Adipocyte (in vitro differentiated cells): Measurements from ENCODE around the gene SESTD1.

ENCODE experiments used
- DNase-seq: peaks from one replicate; pipeline ENCODE4 v3.0.0-alpha.2; 2015; ENCODE audit warnings: low read depth
- H3K27me3 ChIP-seq: replicated peaks from 2 replicates; pipeline ENCODE4 v1.7.0; 2013; ENCODE audit warnings: mild to moderate bottlenecking, low read length, moderate library complexity; ENCODE audit not compliant: control insufficient read depth, insufficient read depth
- H3K36me3 ChIP-seq: 2 replicates; pipeline ENCODE4 v1.7.0; 2013; ENCODE audit warnings: low read length, mild to moderate bottlenecking, moderate library complexity; ENCODE audit not compliant: control insufficient read depth, insufficient read depth, severe bottlenecking
- H3K4me1 ChIP-seq: 2 replicates; pipeline ENCODE4 v1.7.0; 2013; ENCODE audit warnings: mild to moderate bottlenecking, low read length, moderate library complexity; ENCODE audit not compliant: control insufficient read depth, insufficient read depth
- H3K4me3 ChIP-seq: 2 replicates; pipeline ENCODE4 v1.7.0; 2013; ENCODE audit warnings: mild to moderate bottlenecking, low read length, moderate library complexity
- H3K9ac ChIP-seq: 2 replicates; pipeline ENCODE4 v1.7.0; 2013; ENCODE audit warnings: mild to moderate bottlenecking, low read length, moderate library complexity
- H3K9me3 ChIP-seq: 2 replicates; pipeline ENCODE4 v1.7.0; 2013; ENCODE audit warnings: mild to moderate bottlenecking, low read length, moderate library complexity; ENCODE audit not compliant: control insufficient read depth

Gene SESTD1, protein sequence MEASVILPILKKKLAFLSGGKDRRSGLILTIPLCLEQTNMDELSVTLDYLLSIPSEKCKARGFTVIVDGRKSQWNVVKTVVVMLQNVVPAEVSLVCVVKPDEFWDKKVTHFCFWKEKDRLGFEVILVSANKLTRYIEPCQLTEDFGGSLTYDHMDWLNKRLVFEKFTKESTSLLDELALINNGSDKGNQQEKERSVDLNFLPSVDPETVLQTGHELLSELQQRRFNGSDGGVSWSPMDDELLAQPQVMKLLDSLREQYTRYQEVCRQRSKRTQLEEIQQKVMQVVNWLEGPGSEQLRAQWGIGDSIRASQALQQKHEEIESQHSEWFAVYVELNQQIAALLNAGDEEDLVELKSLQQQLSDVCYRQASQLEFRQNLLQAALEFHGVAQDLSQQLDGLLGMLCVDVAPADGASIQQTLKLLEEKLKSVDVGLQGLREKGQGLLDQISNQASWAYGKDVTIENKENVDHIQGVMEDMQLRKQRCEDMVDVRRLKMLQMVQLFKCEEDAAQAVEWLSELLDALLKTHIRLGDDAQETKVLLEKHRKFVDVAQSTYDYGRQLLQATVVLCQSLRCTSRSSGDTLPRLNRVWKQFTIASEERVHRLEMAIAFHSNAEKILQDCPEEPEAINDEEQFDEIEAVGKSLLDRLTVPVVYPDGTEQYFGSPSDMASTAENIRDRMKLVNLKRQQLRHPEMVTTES

DNA sequence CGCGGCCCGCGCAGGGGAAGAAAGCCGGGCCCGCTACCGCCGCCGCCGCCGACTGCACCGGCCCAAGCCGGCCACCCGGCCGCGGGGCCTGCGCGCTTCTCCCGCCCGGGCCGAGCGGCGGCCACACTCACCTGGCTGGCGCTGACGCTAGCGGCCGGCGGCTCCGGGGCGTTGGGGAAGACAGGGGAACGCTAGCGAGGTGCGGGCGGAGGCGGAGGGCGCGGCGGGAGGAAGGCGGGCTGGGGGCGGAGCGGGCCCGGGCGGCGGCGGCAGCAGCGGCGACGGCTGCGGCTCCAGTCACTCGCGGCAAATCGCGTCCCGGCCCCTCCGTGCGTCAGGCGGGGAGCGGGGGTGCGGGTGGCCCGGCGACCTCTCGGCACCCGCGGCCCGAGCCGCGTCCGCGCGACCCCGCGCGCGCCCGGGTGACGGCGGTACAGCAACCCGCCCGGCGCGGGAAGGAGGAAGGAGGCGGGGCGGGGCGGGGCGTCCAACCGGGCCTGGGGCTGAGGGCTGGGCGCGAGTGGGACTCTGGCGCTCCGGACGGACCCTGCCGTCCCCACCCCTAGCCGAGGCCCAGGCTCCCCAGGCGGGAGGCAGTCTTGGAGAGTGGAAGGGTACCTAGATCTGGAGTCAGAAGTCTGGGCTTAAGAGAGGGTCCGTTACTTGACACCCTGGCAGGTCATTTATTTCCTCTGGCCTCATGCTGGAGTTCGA is at the start of gene SESTD1:
TSS of gene SESTD1 (minus strand) at position 465 of the 714 bp plus-strand sequence. CDS start 72,991 bp downstream, outside the sequence.
- peak; percentile 87 for DNase-seq

DNA sequence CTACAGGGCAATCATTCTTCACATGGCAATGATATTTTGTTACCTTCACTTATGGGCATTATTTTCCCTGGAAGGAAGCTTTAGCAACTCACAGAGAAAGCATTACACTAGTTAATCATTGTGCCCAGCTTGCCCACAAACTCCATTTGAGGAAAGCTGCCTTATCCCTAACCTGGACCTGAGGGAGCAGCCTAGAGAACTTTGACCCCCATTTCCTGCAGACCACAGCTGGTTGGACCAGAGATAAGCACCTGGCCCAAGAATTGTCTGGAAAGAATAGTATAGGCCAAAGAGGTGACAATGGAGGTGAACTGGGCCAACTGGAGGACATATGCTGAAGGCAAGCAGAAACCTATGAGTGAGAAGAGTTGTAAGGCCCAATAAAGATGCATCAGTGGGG is 48.4 kb upstream of the SESTD1 start:
- no peaks in the 10 kb centered on the region for H3K27me3 ChIP-seq
- H3K9me3 ChIP-seq: no peaks in the 10 kb centered on the region
- H3K4me1 ChIP-seq: no peaks in the 10 kb centered on the region
- H3K4me3 ChIP-seq: no peak overlapping the region
- H3K36me3 ChIP-seq: no peaks in the 10 kb centered on the region
- no peak for DNase-seq
- H3K9ac ChIP-seq: no peak overlapping the region

More for the DNA sequence above, at the start of gene SESTD1:
- Histone ChIP-seq H3K27me3 (no peaks in the 10 kb centered on the region), H3K36me3 (no peaks in the 10 kb centered on the region), H3K4me1 (peaks cover 61% of the 10 kb centered on the region), H3K9ac (peak within 1 kb of the TSS; percentile 98), H3K9me3 (no peaks in the 10 kb centered on the region), H3K4me3 (peak within 1 kb of the TSS; percentile 97)

DNA sequence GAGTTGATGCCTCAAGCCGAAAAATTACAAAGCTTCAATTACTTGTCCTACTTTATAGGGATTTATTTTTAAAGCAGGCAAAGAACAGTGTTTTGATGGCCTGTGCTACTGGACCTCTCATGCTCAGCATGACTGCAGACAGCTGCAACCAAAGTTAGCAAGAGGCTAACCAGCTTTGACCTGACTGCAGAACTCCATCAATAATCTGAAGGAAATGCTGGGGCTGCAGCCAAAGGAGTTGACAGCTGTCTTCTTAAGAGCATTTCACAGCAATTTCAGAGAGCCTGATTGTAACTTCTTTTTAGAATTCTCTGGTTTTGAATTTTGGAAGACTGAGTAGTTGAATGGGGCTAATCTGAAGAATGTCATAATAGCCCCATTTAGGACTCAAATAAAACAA is 46.5 kb upstream of the SESTD1 start:
- Histone ChIP-seq H3K4me3 (no peak overlapping the region), H3K9me3 (no peaks in the 10 kb centered on the region), H3K36me3 (no peaks in the 10 kb centered on the region), H3K9ac (no peak overlapping the region), H3K27me3 (no peaks in the 10 kb centered on the region), H3K4me1 (no peaks in the 10 kb centered on the region)
- DNase-seq: no peak

DNA sequence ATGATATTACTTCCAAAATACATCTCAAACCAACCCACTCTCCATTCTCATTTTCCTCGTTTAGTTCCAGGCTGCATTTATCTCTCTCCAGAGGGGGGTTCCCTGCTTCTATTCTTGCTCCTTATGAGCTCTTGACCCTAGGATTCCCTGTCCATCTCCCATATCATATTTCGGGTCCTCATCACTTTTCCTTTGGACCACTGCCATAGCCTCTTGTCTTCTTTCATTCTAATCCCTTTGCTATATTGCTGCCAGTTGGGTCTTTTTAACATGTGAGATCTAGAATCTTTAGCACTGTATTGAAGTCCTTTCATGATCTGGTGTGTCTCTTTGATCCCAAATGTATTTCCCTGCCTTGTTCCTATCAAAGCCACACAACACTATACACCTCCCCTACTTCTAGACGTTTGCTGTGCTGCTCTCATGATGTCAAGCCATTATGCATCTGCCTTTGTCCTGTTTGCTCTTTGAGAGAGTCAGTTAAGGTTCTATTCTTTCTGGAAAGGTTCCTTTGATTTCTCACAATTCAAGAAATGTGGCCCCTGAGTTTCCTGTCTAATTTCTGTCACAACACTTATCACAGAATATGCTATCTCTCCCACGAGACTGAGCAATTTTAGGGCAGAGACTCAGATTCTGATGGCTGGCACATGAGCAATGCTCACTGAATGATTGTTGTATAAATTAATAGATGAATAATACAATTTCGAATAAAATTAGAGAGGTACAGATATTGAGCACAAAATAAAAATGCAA is 43.2 kb upstream of the SESTD1 start:
- Histone ChIP-seq H3K9ac (no peak overlapping the region), H3K4me3 (no peak overlapping the region), H3K4me1 (peaks cover 19% of the 10 kb centered on the region), H3K9me3 (no peaks in the 10 kb centered on the region), H3K27me3 (no peaks in the 10 kb centered on the region), H3K36me3 (no peaks in the 10 kb centered on the region)
- no peak for DNase-seq

DNA sequence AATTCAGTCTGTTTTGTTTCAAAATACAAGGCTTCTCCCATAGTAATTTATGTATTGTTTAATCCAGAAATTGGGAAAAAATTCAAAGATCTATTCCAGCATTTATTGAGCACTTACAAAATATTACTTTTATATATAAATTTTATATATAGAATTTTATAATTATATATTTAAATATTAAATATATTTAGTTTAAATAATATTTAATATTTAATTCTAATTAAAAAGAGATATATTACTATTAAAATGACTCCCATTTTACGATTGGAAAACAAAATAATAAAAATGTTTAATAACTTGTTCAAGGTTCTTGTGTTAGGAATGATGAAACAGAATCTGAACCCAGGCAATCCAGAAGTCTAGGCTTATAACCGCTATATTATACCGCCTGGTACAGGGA is 40.5 kb upstream of the SESTD1 start:
- Histone ChIP-seq H3K36me3 (no peaks in the 10 kb centered on the region), H3K4me1 (peaks cover 21% of the 10 kb centered on the region), H3K9me3 (no peaks in the 10 kb centered on the region)

DNA sequence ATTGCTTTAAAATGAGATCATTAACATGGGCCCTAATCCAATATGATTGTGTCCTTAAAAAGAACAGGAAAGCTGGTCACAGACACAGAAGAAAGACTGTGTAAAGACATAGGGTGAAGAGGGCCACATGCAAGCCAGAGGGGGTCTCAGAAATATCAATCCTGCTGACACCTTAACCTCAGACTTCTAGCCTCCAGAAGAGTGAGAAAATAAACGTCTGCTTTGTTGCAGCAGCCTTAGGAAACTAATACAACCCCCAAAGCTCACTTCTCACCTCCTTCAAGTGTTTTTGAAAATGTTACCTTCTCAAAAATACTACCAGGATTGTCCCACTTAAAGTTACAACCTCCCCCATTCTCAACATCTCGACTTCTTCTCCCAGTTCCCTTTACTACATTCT is 39.8 kb upstream of the SESTD1 start:
- no peak for DNase-seq
- Histone ChIP-seq H3K4me1 (peaks cover 21% of the 10 kb centered on the region), H3K4me3 (no peak overlapping the region), H3K36me3 (no peaks in the 10 kb centered on the region), H3K9ac (no peak overlapping the region), H3K9me3 (no peaks in the 10 kb centered on the region), H3K27me3 (no peaks in the 10 kb centered on the region)

More for the DNA sequence above, 40.5 kb upstream of the SESTD1 start:
- no peak for DNase-seq
- H3K9ac ChIP-seq: no peak overlapping the region
- no peak overlapping the region for H3K4me3 ChIP-seq
- H3K27me3 ChIP-seq: no peaks in the 10 kb centered on the region

DNA sequence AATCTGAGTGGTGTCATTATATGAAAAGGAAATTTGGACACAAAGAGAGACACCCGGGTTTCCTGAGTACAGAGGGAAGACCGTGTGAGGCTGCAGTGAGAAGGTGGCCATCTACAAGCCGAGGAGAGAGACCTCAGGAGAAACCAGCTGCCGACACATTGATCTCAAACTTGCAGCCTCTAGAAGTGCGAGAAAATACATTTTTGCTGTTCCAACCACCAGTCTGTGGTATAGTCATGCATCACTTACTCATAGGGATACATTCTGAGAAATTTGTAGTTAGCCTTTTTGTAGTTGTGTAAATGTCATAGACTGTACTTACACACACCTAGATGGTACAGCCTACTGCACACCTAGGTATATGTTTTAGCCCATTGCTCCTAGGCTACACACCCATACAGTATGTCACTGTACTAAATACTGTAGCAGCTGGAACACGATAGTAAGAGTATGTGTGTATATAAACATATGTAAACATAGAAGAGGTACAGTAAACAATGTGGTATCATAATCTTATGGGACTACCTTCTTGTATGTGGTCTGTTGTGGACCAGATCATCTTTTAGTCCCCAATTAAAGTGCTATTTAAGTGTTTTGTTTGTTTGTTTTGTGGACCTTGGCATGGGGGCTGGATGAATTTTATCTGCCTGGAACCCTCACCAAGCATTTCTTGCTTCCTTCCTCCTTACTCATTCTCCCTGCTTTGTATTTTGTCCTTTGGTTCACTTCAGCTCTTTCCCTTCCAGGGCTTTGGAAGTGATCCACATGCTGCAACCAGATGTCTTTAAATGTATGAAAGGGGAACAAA is 38.3 kb upstream of the SESTD1 start:
- H3K27me3 ChIP-seq: no peaks in the 10 kb centered on the region
- H3K9ac ChIP-seq: no peak overlapping the region
- peaks cover 21% of the 10 kb centered on the region for H3K4me1 ChIP-seq
- H3K9me3 ChIP-seq: no peaks in the 10 kb centered on the region
- H3K4me3 ChIP-seq: no peak overlapping the region
- no peaks in the 10 kb centered on the region for H3K36me3 ChIP-seq
- DNase-seq: peak; percentile 56

DNA sequence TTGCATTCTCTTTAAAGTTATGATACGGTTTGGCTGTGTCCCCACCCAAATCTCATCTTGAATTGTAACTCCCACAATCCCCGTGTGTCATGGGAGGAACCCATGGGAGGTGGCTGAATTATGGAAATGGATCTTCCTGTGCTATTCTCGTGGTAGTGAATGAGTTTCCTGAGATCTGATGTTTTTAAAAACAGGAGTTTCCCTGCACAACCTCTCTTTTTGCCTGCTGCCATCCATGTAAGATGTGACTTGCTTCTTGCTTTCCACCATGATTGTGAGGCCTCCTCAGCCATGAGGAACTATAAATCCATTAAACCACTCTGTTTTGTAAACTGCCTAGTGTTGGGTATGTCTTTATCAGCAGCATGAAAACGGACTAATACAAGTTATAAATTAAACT is 37.5 kb upstream of the SESTD1 start:
- Histone ChIP-seq H3K36me3 (no peaks in the 10 kb centered on the region), H3K4me3 (no peak overlapping the region), H3K9ac (no peak overlapping the region), H3K9me3 (no peaks in the 10 kb centered on the region), H3K4me1 (peaks cover 21% of the 10 kb centered on the region), H3K27me3 (no peaks in the 10 kb centered on the region)
- no peak for DNase-seq

DNA sequence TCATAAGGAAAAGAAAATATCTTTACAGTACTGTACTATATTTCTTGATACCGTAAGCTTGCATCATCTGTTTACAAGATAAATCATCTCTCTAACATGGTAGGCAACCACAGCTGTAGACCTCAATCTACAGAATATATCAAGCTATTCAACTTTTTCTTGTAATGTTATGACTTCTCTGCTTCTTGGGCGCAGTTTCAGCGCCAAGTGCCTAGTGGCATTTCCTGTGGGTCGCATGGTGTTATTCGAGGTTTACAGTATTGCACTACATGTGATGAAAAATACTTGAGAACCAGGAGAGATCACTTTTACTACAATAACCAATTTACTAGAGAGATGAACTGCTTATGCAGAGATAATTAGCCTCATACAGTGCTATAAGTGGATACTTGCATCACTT is 34.0 kb upstream of the SESTD1 start:
- no peaks in the 10 kb centered on the region for H3K27me3 ChIP-seq
- no peak overlapping the region for H3K4me3 ChIP-seq
- H3K9ac ChIP-seq: no peak overlapping the region
- no peaks in the 10 kb centered on the region for H3K9me3 ChIP-seq
- DNase-seq: no peak
- H3K4me1 ChIP-seq: peaks cover 12% of the 10 kb centered on the region
- H3K36me3 ChIP-seq: no peaks in the 10 kb centered on the region

DNA sequence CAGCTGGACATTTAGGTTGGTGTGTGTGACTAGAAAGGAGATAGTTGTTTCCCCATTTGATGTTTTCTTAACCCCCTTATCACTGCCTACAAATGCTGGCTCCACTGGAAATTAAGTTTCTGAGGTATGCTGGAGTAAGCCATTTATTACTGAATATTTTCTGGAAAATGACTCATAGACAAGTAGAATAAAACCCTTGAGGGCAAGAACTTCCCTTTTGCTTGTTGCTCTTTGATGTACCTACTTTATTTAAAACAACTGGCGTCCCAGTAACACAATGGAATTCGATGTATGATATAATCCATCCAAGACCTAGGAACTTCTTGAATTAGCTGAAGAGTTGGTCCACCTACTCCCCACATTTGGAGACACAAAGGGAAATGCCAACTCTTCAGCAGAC is 33.3 kb upstream of the SESTD1 start:
- Histone ChIP-seq H3K36me3 (no peaks in the 10 kb centered on the region), H3K9ac (no peak overlapping the region)
- no peak for DNase-seq

More for the DNA sequence above, 33.3 kb upstream of the SESTD1 start:
- Histone ChIP-seq H3K4me3 (no peak overlapping the region), H3K9me3 (no peaks in the 10 kb centered on the region), H3K4me1 (peaks cover 4% of the 10 kb centered on the region), H3K27me3 (no peaks in the 10 kb centered on the region)
